Mesendoderm (in vitro differentiated cells): Measurements from ENCODE around the gene ARID5B.

Source experiments
- DNase-seq: peaks from one replicate; pipeline ENCODE4 v3.0.0; 2013
- H2AK5ac ChIP-seq: 2 replicates; pipeline ENCODE4 v1.6.1; 2013; ENCODE audit warnings: low read length, inconsistent platforms
- H2BK120ac ChIP-seq: 2 replicates; pipeline ENCODE4 v1.6.1; 2013; ENCODE audit warnings: low read depth, mild to moderate bottlenecking, low read length, moderate library complexity, mixed read lengths
- H2BK15ac ChIP-seq: replicated peaks from 2 replicates; pipeline ENCODE4 v1.6.1; 2013; ENCODE audit warnings: low read depth, mild to moderate bottlenecking, moderate library complexity
- H2BK5ac ChIP-seq: 2 replicates; pipeline ENCODE4 v1.6.1; 2013; ENCODE audit warnings: low read length, inconsistent platforms
- H3K18ac ChIP-seq: 2 replicates; pipeline ENCODE4 v1.6.1; 2013; ENCODE audit warnings: mild to moderate bottlenecking, low read length, mixed read lengths
- H3K23ac ChIP-seq: one replicate; pipeline ENCODE4 v1.6.1; 2013; ENCODE audit warnings: low read length
- H3K27ac ChIP-seq: 2 replicates; pipeline ENCODE4 v1.5.1; 2013; ENCODE audit warnings: low read depth, mild to moderate bottlenecking, inconsistent platforms, low read length, moderate library complexity
- H3K27me3 ChIP-seq: 2 replicates; pipeline ENCODE4 v1.6.1; 2013; ENCODE audit warnings: low read length, control low read depth, mild to moderate bottlenecking, inconsistent platforms; ENCODE audit not compliant: insufficient read depth, poor library complexity
- H3K36me3 ChIP-seq: 2 replicates; pipeline ENCODE4 v1.6.1; 2013; ENCODE audit warnings: low read length, inconsistent platforms; ENCODE audit not compliant: control insufficient read depth, insufficient read depth
- H3K4ac ChIP-seq: one replicate; pipeline ENCODE4 v1.6.1; 2013; ENCODE audit warnings: low read depth, mild to moderate bottlenecking, low read length, moderate library complexity
- H3K4me1 ChIP-seq: 2 replicates; pipeline ENCODE4 v1.6.1; 2013; ENCODE audit warnings: low read depth, low read length, inconsistent platforms; ENCODE audit not compliant: control insufficient read depth
- H3K4me2 ChIP-seq: 2 replicates; pipeline ENCODE4 v1.6.1; 2013; ENCODE audit warnings: low read length
- H3K4me3 ChIP-seq: 2 replicates; pipeline ENCODE4 v1.5.1; 2013; ENCODE audit warnings: mild to moderate bottlenecking, low read length
- H3K56ac ChIP-seq: one replicate; pipeline ENCODE4 v1.6.1; 2013; ENCODE audit warnings: low read length
- H3K79me1 ChIP-seq: 2 replicates; pipeline ENCODE4 v1.6.1; 2013; ENCODE audit warnings: low read length, inconsistent platforms
- H3K79me2 ChIP-seq: 2 replicates; pipeline ENCODE4 v1.6.1; 2013; ENCODE audit warnings: mild to moderate bottlenecking, low read length; ENCODE audit not compliant: control insufficient read depth, insufficient read depth
- H3K9ac ChIP-seq: 2 replicates; pipeline ENCODE4 v1.6.1; 2013; ENCODE audit warnings: low read length, inconsistent platforms
- H4K5ac ChIP-seq: one replicate; pipeline ENCODE4 v1.6.1; 2013; ENCODE audit warnings: low read length
- H4K8ac ChIP-seq: one replicate; pipeline ENCODE4 v1.6.1; 2013; ENCODE audit warnings: low read depth, mild to moderate bottlenecking, control low read depth, low read length, moderate library complexity
- WGBS: extraction: QIAGEN DNeasy Blood & Tissue Kit; methylation state at CpG from one replicate; pipeline ENCODE4 v1.1.7; 2013; ENCODE audit warnings: low lambda C conversion rate, missing lambda C conversion rate; ENCODE audit not compliant: insufficient coverage; ENCODE audit errors: extremely low coverage; 5-methylcytosine and 5-hydroxymethylcytosine counted together

The ARID5B gene

GRCh38 chr10:61890881-61891409 is 10.6 kb upstream of the ARID5B start:
- no peak for DNase-seq
- no peak overlapping the region for H2BK15ac ChIP-seq
- H3K4me1 ChIP-seq = no peaks in the 10 kb centered on the region
- no CpG with 5 or more reads among the region's 5 CpGs for WGBS
- no peaks in the 10 kb centered on the region for H3K36me3 ChIP-seq
- H2BK5ac ChIP-seq = no peak overlapping the region
- no peaks in the 10 kb centered on the region for H3K27me3 ChIP-seq
- no peak overlapping the region for H3K18ac ChIP-seq
- no peaks in the 10 kb centered on the region for H3K79me2 ChIP-seq
- H3K79me1 ChIP-seq = no peaks in the 10 kb centered on the region
- no peak overlapping the region for H3K4me3 ChIP-seq
- H3K4me2 ChIP-seq = no peak overlapping the region
- H3K9ac ChIP-seq = no peak overlapping the region
- H2BK120ac ChIP-seq = no peak overlapping the region
- H2AK5ac ChIP-seq = no peak overlapping the region
- H3K4ac ChIP-seq = no peak overlapping the region
- no peak overlapping the region for H4K8ac ChIP-seq
- no peak overlapping the region for H3K56ac ChIP-seq
- H4K5ac ChIP-seq = no peak overlapping the region
- H3K23ac ChIP-seq = no peak overlapping the region
- no peak overlapping the region for H3K27ac ChIP-seq

- H3K56ac ChIP-seq = no peak overlapping the region
- H3K4me2 ChIP-seq = no peak overlapping the region
- no CpG with 5 or more reads among the region's 5 CpGs for WGBS
- no peak overlapping the region for H3K18ac ChIP-seq
- H3K79me2 ChIP-seq = no peaks in the 10 kb centered on the region
- no peak for DNase-seq
- H4K8ac ChIP-seq = no peak overlapping the region
- H3K27me3 ChIP-seq = no peaks in the 10 kb centered on the region
- H2BK15ac ChIP-seq = no peak overlapping the region
- H2BK5ac ChIP-seq = no peak overlapping the region
- H3K27ac ChIP-seq = no peak overlapping the region
- no peak overlapping the region for H3K9ac ChIP-seq
- H3K79me1 ChIP-seq = no peaks in the 10 kb centered on the region
- no peak overlapping the region for H3K23ac ChIP-seq
- no peaks in the 10 kb centered on the region for H3K4me1 ChIP-seq
- H2AK5ac ChIP-seq = no peak overlapping the region
- no peak overlapping the region for H4K5ac ChIP-seq
- no peaks in the 10 kb centered on the region for H3K36me3 ChIP-seq
- no peak overlapping the region for H3K4ac ChIP-seq
- H3K4me3 ChIP-seq = no peak overlapping the region
- H2BK120ac ChIP-seq = no peak overlapping the region
Observed at GRCh38 chr10:61891906-61892585, 9.5 kb upstream of the ARID5B start.

GRCh38 chr10:61892961-61893360 is 8.5 kb upstream of the ARID5B start:
- no peak overlapping the region for H3K9ac ChIP-seq
- H3K4me2 ChIP-seq = no peak overlapping the region
- H2BK5ac ChIP-seq = no peak overlapping the region
- no peak overlapping the region for H4K8ac ChIP-seq
- H3K18ac ChIP-seq = no peak overlapping the region
- H2BK15ac ChIP-seq = no peak overlapping the region
- H3K36me3 ChIP-seq = no peaks in the 10 kb centered on the region
- H3K27ac ChIP-seq = no peak overlapping the region
- H3K27me3 ChIP-seq = no peaks in the 10 kb centered on the region
- H3K79me2 ChIP-seq = no peaks in the 10 kb centered on the region
- no peak overlapping the region for H3K23ac ChIP-seq
- H3K4ac ChIP-seq = no peak overlapping the region
- H3K4me1 ChIP-seq = peaks cover 3% of the 10 kb centered on the region
- H4K5ac ChIP-seq = no peak overlapping the region
- H2AK5ac ChIP-seq = no peak overlapping the region
- no peak overlapping the region for H2BK120ac ChIP-seq
- no CpG with 5 or more reads among the region's 4 CpGs for WGBS
- H3K56ac ChIP-seq = no peak overlapping the region
- H3K79me1 ChIP-seq = no peaks in the 10 kb centered on the region
- no peak for DNase-seq
- H3K4me3 ChIP-seq = no peak overlapping the region

- Histone ChIP-seq H3K36me3 (no peaks in the 10 kb centered on the region), H2BK120ac (no peak overlapping the region)
- WGBS = no CpG with 5 or more reads among the region's 4 CpGs
Observed at GRCh38 chr10:61894133-61894532, 7.4 kb upstream of the ARID5B start.

GRCh38 chr10:61895898-61896600 is 5.5 kb upstream of the ARID5B start:
- H3K18ac ChIP-seq = no peak overlapping the region
- H3K27me3 ChIP-seq = peaks cover 2% of the 10 kb centered on the region
- H3K36me3 ChIP-seq = no peaks in the 10 kb centered on the region
- no peak overlapping the region for H3K4me3 ChIP-seq
- H3K4me1 ChIP-seq = peaks cover 5% of the 10 kb centered on the region
- H2BK15ac ChIP-seq = no peak overlapping the region
- no peak overlapping the region for H3K4ac ChIP-seq
- no peak overlapping the region for H4K8ac ChIP-seq
- no peak overlapping the region for H2BK120ac ChIP-seq
- DNase-seq = no peak
- H3K4me2 ChIP-seq = no peak overlapping the region
- H2AK5ac ChIP-seq = no peak overlapping the region
- no peak overlapping the region for H2BK5ac ChIP-seq
- no peak overlapping the region for H3K23ac ChIP-seq
- H3K27ac ChIP-seq = no peak overlapping the region
- H3K79me2 ChIP-seq = no peaks in the 10 kb centered on the region
- no peak overlapping the region for H3K9ac ChIP-seq
- no CpG with 5 or more reads among the region's 6 CpGs for WGBS
- no peak overlapping the region for H3K56ac ChIP-seq
- H3K79me1 ChIP-seq = no peaks in the 10 kb centered on the region
- H4K5ac ChIP-seq = no peak overlapping the region

More at GRCh38 chr10:61894133-61894532, 7.4 kb upstream of the ARID5B start:
- H3K4me2 ChIP-seq = no peak overlapping the region
- no peak overlapping the region for H2AK5ac ChIP-seq
- H3K27me3 ChIP-seq = no peaks in the 10 kb centered on the region
- no peak overlapping the region for H3K4ac ChIP-seq
- no peaks in the 10 kb centered on the region for H3K79me1 ChIP-seq
- no peak overlapping the region for H3K4me3 ChIP-seq
- H3K79me2 ChIP-seq = no peaks in the 10 kb centered on the region
- no peak overlapping the region for H4K5ac ChIP-seq
- no peak overlapping the region for H2BK5ac ChIP-seq
- no peak for DNase-seq
- H4K8ac ChIP-seq = peak overlapping the region; percentile 56
- H3K18ac ChIP-seq = no peak overlapping the region
- no peak overlapping the region for H3K9ac ChIP-seq
- H3K4me1 ChIP-seq = peaks cover 3% of the 10 kb centered on the region
- H3K27ac ChIP-seq = no peak overlapping the region
- H2BK15ac ChIP-seq = no peak overlapping the region
- no peak overlapping the region for H3K23ac ChIP-seq
- no peak overlapping the region for H3K56ac ChIP-seq
